Small intestine (tissue), 7 donors: Measurements from ENCODE around the gene RAB11B. TPM values are rescaled to one million over a fixed set of nuclear protein-coding genes. Genes with fewer than 3 reads are reported as not detected.
"Not testable (repeated sequence)": the region's sequence is repeated elsewhere in the genome, so short reads cannot be mapped to it uniquely, and the experiment has no call there.

Source experiments
- DNase-seq, 2 donors: peaks; one replicate each; pipeline versions ENCODE4 v3.0.0 to v3.0.0-alpha.2; 2013
- FAIRE-seq: peaks from 2 replicates; lab custom pipeline; 2012; peaks lifted over from hg19 to GRCh38; lab: Jason Lieb, UNC
- H3K27ac ChIP-seq, 3 donors: one replicate each; pipeline ENCODE4 v1.5.1; 2013; ENCODE audit warnings: low read length in 2 of 3, mild to moderate bottlenecking in 2 of 3, control low read depth in 1 of 3, inconsistent platforms in 1 of 3, low read depth in 1 of 3, moderate library complexity in 1 of 3
- H3K27me3 ChIP-seq, 3 donors: one replicate each; pipeline ENCODE4 v1.6.1; 2013; ENCODE audit warnings: low read length in 3 of 3, inconsistent platforms in 1 of 3; ENCODE audit not compliant: control insufficient read depth in 3 of 3, insufficient read depth in 3 of 3
- H3K36me3 ChIP-seq, 3 donors: one replicate each; pipeline ENCODE4 v1.6.1; 2013; ENCODE audit warnings: low read length in 3 of 3, inconsistent platforms in 1 of 3, low read depth in 1 of 3, mild to moderate bottlenecking in 1 of 3, moderate library complexity in 1 of 3; ENCODE audit not compliant: control insufficient read depth in 3 of 3, insufficient read depth in 2 of 3
- H3K4me1 ChIP-seq, 3 donors: one replicate each; pipeline ENCODE4 v1.6.1; 2013; ENCODE audit warnings: low read length in 2 of 3, inconsistent platforms in 1 of 3, low read depth in 1 of 3, mild to moderate bottlenecking in 1 of 3, moderate library complexity in 1 of 3; ENCODE audit not compliant: control insufficient read depth in 3 of 3, insufficient read depth in 2 of 3
- H3K4me3 ChIP-seq, 3 donors: one replicate each; pipeline ENCODE4 v1.5.1; 2013; ENCODE audit warnings: low read length in 3 of 3, control low read depth in 1 of 3, inconsistent platforms in 1 of 3, low read depth in 1 of 3, mild to moderate bottlenecking in 1 of 3, moderate library complexity in 1 of 3
- H3K9me3 ChIP-seq, 2 donors: one replicate each; pipeline ENCODE4 v1.6.1; 2013; ENCODE audit warnings: low read depth in 1 of 2, low read length in 1 of 2; ENCODE audit not compliant: control insufficient read depth in 2 of 2, insufficient read depth in 1 of 2
- WGBS, 3 donors: extraction: QIAGEN DNeasy Blood & Tissue Kit; methylation state at CpG; one replicate each; pipeline ENCODE4 v1.1.7; 2013; 5-methylcytosine and 5-hydroxymethylcytosine counted together
- polyA plus RNA-seq, 4 donors: library from polyadenylated mRNA; stranded (reverse) in 3 of 4; unstranded in 1 of 4; fragments of 200-250 nt in 3 of 4; fragments of 120-200 nt in 1 of 4; gene quantifications; one replicate each; pipeline versions ENCODE4 v1.2.1 to v1.2.3, GENCODE V29; 2013
- donor health status: healthy with polysubstance abuse.
- donor health status: control.
- donor health status: control.
- donor health status: Bipolar disorder and iron deficiency.
- donor health status: healthy.

The RAB11B gene
- polyA plus RNA-seq, 4 donors, result 55.7 to 102 (median 72.2) TPM

DNA sequence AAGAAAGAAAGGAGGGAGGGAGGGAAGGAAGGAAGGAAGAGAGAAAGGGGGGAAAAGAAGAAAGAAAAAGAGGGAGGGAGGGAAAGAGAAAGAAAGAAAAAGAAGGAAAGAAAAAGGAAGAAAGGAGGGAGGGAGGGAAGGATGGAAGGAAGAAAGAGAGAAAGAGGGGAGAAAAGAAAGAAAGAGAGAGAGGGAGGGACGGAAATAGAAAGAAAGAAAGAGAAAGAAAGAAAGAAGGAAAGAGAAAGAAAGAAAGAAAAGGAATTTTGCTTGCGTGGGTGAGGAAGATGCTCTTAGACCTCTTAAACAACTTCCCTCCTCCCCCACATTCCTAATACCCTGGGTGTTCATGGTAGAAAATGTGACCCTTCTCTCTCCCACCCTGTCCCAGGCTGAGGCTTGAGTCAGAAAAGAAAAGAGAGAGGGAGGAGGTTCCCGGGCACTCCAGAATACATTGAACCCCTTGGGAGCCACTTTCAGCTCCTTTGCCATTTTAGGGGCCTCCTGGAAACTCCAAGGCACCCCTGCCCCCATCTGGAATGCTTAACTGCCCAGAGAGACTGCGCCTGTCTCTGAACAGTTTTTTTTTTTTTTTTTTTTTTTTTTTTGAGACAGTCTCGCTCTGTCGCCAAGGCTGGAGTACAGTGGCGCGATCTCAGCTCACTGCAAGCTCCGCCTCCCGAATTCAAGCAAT is 37.9 kb upstream of the RAB11B start:
- Histone ChIP-seq H3K4me3 (no peak overlapping the region), H3K36me3 (no peaks in the 10 kb centered on the region), H3K9me3 (peaks cover 0 to 9% of the 10 kb centered on the region in 2 donors), H3K27ac (peak overlapping the region in 1 of 3 donors; percentile 27), H3K4me1 (peaks cover 0 to 8% (median 7%) of the 10 kb centered on the region in 3 donors), H3K27me3 (peaks cover 0 to 10% (median 2%) of the 10 kb centered on the region in 3 donors)
- WGBS, 3 donors, result 11 to 27% (median 19%) methylated on average over 10 of the region's 10 CpGs
- FAIRE-seq (no peak), DNase-seq (no peak)

DNA sequence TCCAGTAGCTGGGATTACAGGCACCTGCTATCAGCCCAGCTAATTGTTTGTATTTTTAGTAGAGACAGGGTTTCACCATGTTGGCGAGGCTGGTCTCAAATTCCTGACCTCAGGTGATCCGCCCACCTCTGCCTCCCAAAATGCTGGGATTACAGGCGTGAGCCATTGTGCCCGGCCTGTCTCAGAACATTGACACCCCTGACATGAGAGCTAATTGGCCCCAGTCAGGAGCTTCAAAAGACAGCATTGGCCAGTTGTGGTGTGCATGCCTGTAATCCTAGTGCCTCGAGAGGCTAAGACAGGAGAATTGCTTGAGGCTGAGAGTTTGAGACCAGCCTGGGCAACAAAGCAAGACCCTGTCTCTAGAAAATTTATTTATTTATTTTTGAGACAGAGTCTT is 37.3 kb upstream of the RAB11B start:
- not testable (repeated sequence) for H3K9me3 ChIP-seq, H3K27me3 ChIP-seq, FAIRE-seq, H3K27ac ChIP-seq, DNase-seq, H3K36me3 ChIP-seq, H3K4me3 ChIP-seq, H3K4me1 ChIP-seq
- WGBS, 3 donors, result 41 to 66% (median 46%) methylated on average over 5 of the region's 5 CpGs

DNA sequence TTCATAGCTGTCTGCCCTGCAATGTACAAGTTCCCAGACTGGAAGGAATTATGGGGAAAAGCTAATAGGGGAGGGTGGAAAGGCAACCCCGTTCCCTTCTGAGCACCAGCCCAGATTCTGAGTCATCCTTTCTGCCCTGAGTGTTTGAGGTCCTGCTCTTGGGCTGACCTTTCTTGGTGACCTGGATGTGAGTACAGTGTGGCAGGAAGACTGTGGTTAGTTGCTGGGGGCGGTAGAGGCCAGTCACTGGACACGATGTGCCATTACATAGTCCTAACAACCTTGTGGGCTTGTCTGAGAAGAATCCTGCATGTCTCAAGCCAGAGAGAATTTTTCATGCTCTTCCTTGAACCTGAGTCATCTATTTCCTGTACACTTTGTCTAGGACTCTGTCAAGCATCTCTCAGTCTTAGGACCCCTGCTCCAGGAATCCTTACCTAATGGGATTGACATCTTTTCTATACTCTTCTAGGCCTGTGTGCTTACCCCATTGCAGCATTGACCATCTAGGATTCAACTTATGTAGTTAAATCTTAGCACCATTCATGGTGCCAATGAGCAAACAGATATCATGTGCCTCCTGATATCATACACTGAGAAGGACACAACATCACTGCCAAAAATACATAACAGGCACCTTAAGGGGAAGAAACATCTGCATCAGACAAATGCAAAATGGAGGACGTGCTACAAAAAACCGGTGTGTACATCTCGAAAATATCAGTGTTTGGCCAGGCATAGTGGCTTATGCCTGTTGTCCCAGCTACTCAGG is 34.3 kb upstream of the RAB11B start:
- H3K27ac ChIP-seq, result peak overlapping the region in 2 of 3 donors; percentile 4 to 52
- H3K4me3 ChIP-seq, result no peak overlapping the region
- H3K36me3 ChIP-seq, result no peaks in the 10 kb centered on the region
- H3K27me3 ChIP-seq, result peaks cover 0 to 10% (median 0%) of the 10 kb centered on the region in 3 donors
- FAIRE-seq (no peak), DNase-seq (peak in 1 of 2 donors; percentile 52)
- 65 to 72% (median 67%) methylated on average over 6 of the region's 6 CpGs for WGBS, 3 donors
- peaks cover 0 to 9% of the 10 kb centered on the region in 2 donors for H3K9me3 ChIP-seq
- H3K4me1 ChIP-seq, result peaks cover 0 to 11% (median 7%) of the 10 kb centered on the region in 3 donors

DNA sequence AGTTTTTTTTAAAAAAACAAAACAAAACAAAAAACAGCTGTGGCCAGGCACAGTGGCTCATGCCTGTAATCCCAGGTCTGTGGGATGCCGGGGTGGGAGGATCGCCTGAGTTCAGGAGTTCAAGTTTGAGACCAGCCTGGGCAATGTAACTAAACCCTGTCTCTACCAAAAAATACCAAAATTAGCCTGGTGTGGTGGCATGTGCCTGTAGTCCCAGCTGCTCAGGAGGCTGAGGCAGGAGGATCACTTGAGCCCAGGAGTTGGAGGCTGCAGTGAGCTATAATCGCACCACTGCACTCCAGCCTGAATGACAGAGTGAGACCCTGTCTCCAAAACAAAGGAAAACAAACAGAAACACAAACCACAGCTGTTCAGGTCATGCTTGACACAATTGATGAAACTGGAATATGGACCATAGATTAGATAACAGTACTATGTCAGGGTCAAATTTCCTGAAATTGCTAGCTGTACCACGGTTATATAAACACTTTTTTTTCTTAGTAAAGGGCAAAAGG is 33.1 kb upstream of the RAB11B start:
- no peaks in the 10 kb centered on the region for H3K36me3 ChIP-seq
- peaks cover 0 to 6% (median 0%) of the 10 kb centered on the region in 3 donors for H3K27me3 ChIP-seq
- DNase-seq (peak; percentile 75 to 76), FAIRE-seq (no peak)
- no peak overlapping the region for H3K4me3 ChIP-seq
- 43 to 61% (median 47%) methylated on average over 4 of the region's 4 CpGs for WGBS, 3 donors
- H3K27ac ChIP-seq, result no peak overlapping the region
- peaks cover 0 to 9% of the 10 kb centered on the region in 2 donors for H3K9me3 ChIP-seq
- peaks cover 0 to 16% (median 9%) of the 10 kb centered on the region in 3 donors for H3K4me1 ChIP-seq

DNA sequence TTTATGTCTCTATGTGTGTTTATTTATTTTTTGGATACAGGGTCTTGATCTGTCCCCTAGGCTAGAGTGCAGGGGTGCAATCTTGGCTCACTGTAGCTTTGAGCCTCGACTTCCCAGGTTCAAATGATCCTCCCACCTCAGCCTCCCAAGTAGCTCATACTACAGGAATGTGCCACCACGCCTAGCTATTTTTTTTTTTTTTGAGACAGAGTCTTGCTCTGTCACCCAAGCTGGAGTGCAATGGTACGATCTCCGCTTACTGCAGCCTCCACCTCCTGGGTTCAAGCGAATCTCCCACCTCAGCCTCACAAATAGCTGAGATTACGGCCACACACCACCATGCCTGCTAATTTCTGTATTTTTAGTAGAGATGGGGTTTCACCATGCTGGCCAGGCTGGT is 31.2 kb upstream of the RAB11B start:
- no peak for FAIRE-seq
- Histone ChIP-seq H3K4me1 (peaks cover 0 to 28% (median 9%) of the 10 kb centered on the region in 3 donors), H3K27me3 (peaks cover 0 to 13% (median 0%) of the 10 kb centered on the region in 3 donors), H3K4me3 (no peak overlapping the region), H3K36me3 (no peaks in the 10 kb centered on the region), H3K9me3 (peaks cover 0 to 9% of the 10 kb centered on the region in 2 donors), H3K27ac (no peak overlapping the region)
- WGBS, 3 donors, result 74 to 88% (median 79%) methylated on average over 6 of the region's 6 CpGs
- DNase-seq, result peak in 1 of 2 donors; percentile 21

DNA sequence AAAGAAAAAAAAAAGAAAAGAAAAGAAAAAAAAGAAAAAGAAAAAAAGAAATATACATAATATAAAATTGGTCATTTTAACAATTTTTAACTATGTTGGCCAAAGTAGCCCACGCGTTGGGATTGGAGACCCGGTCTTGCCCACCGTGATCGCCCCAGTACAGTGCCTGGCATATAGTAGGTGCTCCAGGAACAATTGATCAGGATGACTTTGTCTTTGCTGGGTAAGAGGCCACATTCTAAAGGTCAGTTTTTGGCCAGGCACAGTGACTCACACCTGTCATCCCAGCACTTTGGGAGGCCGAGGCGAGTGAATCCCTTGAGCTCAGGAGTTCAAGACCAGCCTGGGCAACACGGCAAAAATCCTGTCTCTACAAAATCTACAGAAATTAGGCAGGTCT is 30.0 kb upstream of the RAB11B start:
- no peak for FAIRE-seq
- peaks cover 0 to 24% (median 0%) of the 10 kb centered on the region in 3 donors for H3K27me3 ChIP-seq
- DNase-seq, result peak in 1 of 2 donors; percentile 18

DNA sequence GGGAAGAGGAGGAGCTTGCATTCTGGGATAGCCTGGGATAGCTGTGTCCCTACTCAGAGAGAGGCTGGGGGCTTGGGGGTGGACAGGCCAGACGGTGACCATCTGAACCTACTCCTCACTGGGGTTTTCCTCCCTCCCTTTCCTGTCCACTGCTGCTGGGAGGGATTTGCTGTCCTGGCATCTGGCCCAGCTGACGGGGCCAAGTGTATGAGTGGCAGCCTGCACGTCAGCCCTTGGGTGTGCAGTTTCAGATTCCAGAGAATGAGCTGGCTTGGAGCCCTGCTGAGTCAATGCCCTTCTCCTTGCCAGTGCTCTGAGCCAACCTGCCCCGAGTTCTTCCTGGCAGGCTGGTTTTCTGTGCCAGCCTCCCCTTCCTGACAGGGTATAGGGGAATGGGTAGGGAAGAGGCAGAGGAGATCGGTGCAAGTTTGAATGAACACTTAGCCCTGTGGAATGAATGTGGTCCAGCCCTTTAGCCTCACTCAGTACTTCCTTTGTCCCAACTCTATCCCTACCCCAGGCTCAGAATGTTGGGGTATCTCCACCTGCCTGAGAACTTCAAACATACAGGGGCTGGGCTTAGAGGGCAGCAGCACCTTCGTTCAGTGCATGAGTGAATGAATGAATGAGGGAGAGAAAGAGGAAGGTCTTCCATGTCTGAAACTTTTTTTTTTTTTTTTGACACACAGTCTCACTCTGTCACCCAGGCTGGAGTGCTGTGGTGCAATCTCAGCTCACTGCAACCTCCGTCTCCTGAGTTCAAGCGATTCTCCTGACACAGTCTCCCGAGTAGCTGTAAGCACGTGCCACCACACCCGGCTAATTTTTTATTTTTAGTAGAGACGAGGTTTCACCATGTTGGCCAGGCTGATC is 28.0 kb upstream of the RAB11B start:
- no peak for FAIRE-seq
- Histone ChIP-seq H3K27ac (peak overlapping the region in 2 of 3 donors; percentile 82 to 91), H3K36me3 (no peaks in the 10 kb centered on the region), H3K27me3 (peaks cover 0 to 32% (median 0%) of the 10 kb centered on the region in 3 donors), H3K4me1 (peaks cover 2 to 31% (median 2%) of the 10 kb centered on the region in 3 donors), H3K4me3 (no peak overlapping the region), H3K9me3 (no peaks in the 10 kb centered on the region)
- WGBS, 3 donors, result 20 to 38% (median 22%) methylated on average over 12 of the region's 12 CpGs
- peak; percentile 81 to 98 for DNase-seq

More for the DNA sequence above, 30.0 kb upstream of the RAB11B start:
- 71 to 82% (median 77%) methylated on average over 8 of the region's 8 CpGs for WGBS, 3 donors
- Histone ChIP-seq H3K36me3 (no peaks in the 10 kb centered on the region), H3K4me1 (peaks cover 0 to 33% (median 9%) of the 10 kb centered on the region in 3 donors), H3K4me3 (no peak overlapping the region), H3K9me3 (peaks cover 0 to 9% of the 10 kb centered on the region in 2 donors), H3K27ac (no peak overlapping the region)
